ENCODE data around the gene TNNT2.

- TF ChIP-seq CTCF (IDR thresholded peaks at IDR 0.05) (no peak), POLR2A (IDR thresholded peaks at IDR 0.05) (no peak)
Observed at GRCh38 chr1:201324306-201324705, 53.2 kb downstream of the TNNT2 start.
